H1 (cell line): ENCODE measurements around the gene LPCAT1. TPM values are rescaled to one million over a fixed set of nuclear protein-coding genes. Genes with fewer than 3 reads are reported as not detected.
"Not testable (repeated sequence)": the region's sequence is repeated elsewhere in the genome, so short reads cannot be mapped to it uniquely, and the experiment has no call there.

Experiments used
- CTCF ChIA-PET: fragments of 300-600 bp; sonication (Branson Sonifier 250); formaldehyde crosslinking; loops from one replicate; lab custom pipeline; 2021; ENCODE audit not compliant: partially characterized antibody; lab: Charles Lee
- POLR2A ChIA-PET: fragments of 300-600 bp; sonication (Branson Sonifier 250); formaldehyde crosslinking; loops from one replicate; lab custom pipeline; 2021; ENCODE audit warnings: inconsistent platforms; ENCODE audit not compliant: partially characterized antibody; lab: Charles Lee
- DNase-seq, 2 experiments: peaks; one replicate each; pipeline versions ENCODE4 v3.0.0 to v3.0.0-alpha.2; 2010 to 2022; ENCODE audit warnings: low spot score in 2 of 2, low read depth in 1 of 2, mixed read lengths in 1 of 2
- FAIRE-seq: peaks from 2 replicates; lab custom pipeline; 2011; peaks lifted over from hg19 to GRCh38; lab: Jason Lieb, UNC
- H2AFZ ChIP-seq: 2 replicates; pipeline ENCODE4 v1.8.1; 2012; ENCODE audit warnings: low read length, inconsistent platforms
- H2AK5ac ChIP-seq: 2 replicates; pipeline ENCODE4 v1.6.1; 2013; ENCODE audit warnings: low read depth, low read length
- H2BK120ac ChIP-seq: replicated peaks from 2 replicates; pipeline ENCODE3; 2013; ENCODE audit warnings: low read depth, low read length, inconsistent platforms
- H2BK12ac ChIP-seq: 2 replicates; pipeline ENCODE4 v1.6.1; 2013; ENCODE audit warnings: low read depth, low read length
- H2BK15ac ChIP-seq: 2 replicates; pipeline ENCODE4 v1.6.1; 2013; ENCODE audit warnings: low read length
- H2BK20ac ChIP-seq: 2 replicates; pipeline ENCODE4 v1.6.1; 2013; ENCODE audit warnings: low read length
- H2BK5ac ChIP-seq: 2 replicates; pipeline ENCODE4 v1.6.1; 2013; ENCODE audit warnings: low read depth, low read length
- H3K14ac ChIP-seq: 2 replicates; pipeline ENCODE4 v1.6.1; 2013; ENCODE audit warnings: inconsistent platforms; ENCODE audit not compliant: insufficient read length
- H3K18ac ChIP-seq: 2 replicates; pipeline ENCODE4 v1.6.1; 2013; ENCODE audit warnings: low read length; ENCODE audit errors: extremely low read depth
- H3K23ac ChIP-seq: 2 replicates; pipeline ENCODE4 v1.6.1; 2013; ENCODE audit warnings: inconsistent platforms; ENCODE audit not compliant: insufficient read length
- H3K23me2 ChIP-seq: 2 replicates; pipeline ENCODE4 v1.6.1; 2013; ENCODE audit warnings: low read depth, low read length
- H3K27ac ChIP-seq: 2 replicates; pipeline ENCODE4 v1.6.1; 2011; ENCODE audit warnings: low read depth, low read length, inconsistent platforms
- H3K27me3 ChIP-seq, 4 experiments: replicated peaks in 1 of 4; 1 replicate in 1 of 4; 2 replicates in 3 of 4; pipeline versions ENCODE4 v1.6.1 to v1.8.1; 2011 to 2013; ENCODE audit warnings: low read length in 3 of 4, mild to moderate bottlenecking in 3 of 4, inconsistent platforms in 2 of 4, mixed read lengths in 2 of 4, moderate library complexity in 1 of 4; ENCODE audit not compliant: control insufficient read depth in 3 of 4, insufficient read depth in 3 of 4; ENCODE audit errors: extremely low read depth in 1 of 4
- H3K36me3 ChIP-seq, 4 experiments: 2 replicates each; pipeline versions ENCODE4 v1.6.1 to v1.8.1; 2011 to 2013; ENCODE audit warnings: mild to moderate bottlenecking in 4 of 4, low read length in 3 of 4, moderate library complexity in 2 of 4, control low read depth in 1 of 4, inconsistent platforms in 1 of 4; ENCODE audit not compliant: insufficient read depth in 4 of 4, control insufficient read depth in 2 of 4
- H3K4ac ChIP-seq: replicated peaks from 2 replicates; pipeline ENCODE3; 2013; ENCODE audit warnings: low read length, low read depth, mixed read lengths, inconsistent platforms; ENCODE audit not compliant: insufficient read length
- H3K4me1 ChIP-seq, 4 experiments: replicated peaks in 1 of 4; 1 replicate in 1 of 4; 2 replicates in 3 of 4; pipeline versions ENCODE4 v1.6.1 to v1.8.1; 2011 to 2013; ENCODE audit warnings: low read length in 3 of 4, inconsistent platforms in 2 of 4, mixed read lengths in 1 of 4; ENCODE audit not compliant: insufficient read depth in 4 of 4, control insufficient read depth in 3 of 4
- H3K4me2 ChIP-seq, 2 experiments: 2 replicates each; pipeline versions ENCODE4 v1.6.1 to v1.8.1; 2011 to 2013; ENCODE audit warnings: low read depth in 2 of 2, low read length in 2 of 2, control low read depth in 1 of 2, inconsistent platforms in 1 of 2, mild to moderate bottlenecking in 1 of 2; ENCODE audit not compliant: insufficient read depth in 1 of 2
- H3K4me3 ChIP-seq, 4 experiments: fragments of 200-600, 300-600 bp in 1 of 4; sonication (generic), shearing (Covaris generic), sonication (Bioruptor Twin) in 1 of 4; 2 replicates each; pipeline versions ENCODE4 v1.5.1 to v1.8.1; 2011 to 2016; ENCODE audit warnings: low read length in 4 of 4, low read depth in 3 of 4, control low read depth in 2 of 4, inconsistent platforms in 2 of 4, mild to moderate bottlenecking in 2 of 4, mixed read lengths in 1 of 4, moderate library complexity in 1 of 4; ENCODE audit not compliant: insufficient read depth in 2 of 4; ENCODE audit errors: extremely low read depth in 1 of 4
- H3K56ac ChIP-seq: replicated peaks from 2 replicates; pipeline ENCODE3; 2013; ENCODE audit warnings: low read depth, mild to moderate bottlenecking, mixed read lengths, low read length, inconsistent platforms; ENCODE audit not compliant: insufficient read length
- H3K79me1 ChIP-seq: 2 replicates; pipeline ENCODE4 v1.6.1; 2013; ENCODE audit warnings: low read depth, low read length, control low read depth
- H3K79me2 ChIP-seq, 2 experiments: 2 replicates each; pipeline versions ENCODE4 v1.6.1 to v1.8.1; 2012 to 2013; ENCODE audit warnings: low read length in 2 of 2, mild to moderate bottlenecking in 2 of 2, inconsistent platforms in 1 of 2; ENCODE audit not compliant: insufficient read depth in 2 of 2, control insufficient read depth in 1 of 2
- H3K9ac ChIP-seq, 4 experiments: replicated peaks in 1 of 4; 1 replicate in 1 of 4; 2 replicates in 3 of 4; pipeline versions ENCODE4 v1.6.1 to v1.8.1; 2011 to 2013; ENCODE audit warnings: low read depth in 3 of 4, low read length in 3 of 4, control low read depth in 2 of 4, mild to moderate bottlenecking in 2 of 4, moderate library complexity in 2 of 4, inconsistent platforms in 1 of 4; ENCODE audit errors: extremely low read depth in 1 of 4
- H3K9me3 ChIP-seq, 2 experiments: 2 replicates each; pipeline versions ENCODE4 v1.6.1 to v1.8.1; 2012 to 2013; ENCODE audit warnings: mild to moderate bottlenecking in 2 of 2, moderate library complexity in 2 of 2, control low read depth in 1 of 2, inconsistent platforms in 1 of 2, low read depth in 1 of 2, low read length in 1 of 2, mixed read lengths in 1 of 2; ENCODE audit not compliant: insufficient read depth in 2 of 2
- H4K20me1 ChIP-seq, 2 experiments: replicated peaks in 1 of 2; 2 replicates each; pipeline versions ENCODE3 to v1.8.1; 2011 to 2013; ENCODE audit warnings: inconsistent platforms in 2 of 2, low read length in 2 of 2, mild to moderate bottlenecking in 1 of 2; ENCODE audit not compliant: insufficient read depth in 2 of 2, control insufficient read depth in 1 of 2
- H4K5ac ChIP-seq: 2 replicates; pipeline ENCODE4 v1.6.1; 2013; ENCODE audit warnings: low read length, low read depth, mixed read lengths, inconsistent platforms; ENCODE audit not compliant: insufficient read length
- H4K8ac ChIP-seq: 2 replicates; pipeline ENCODE4 v1.8.0; 2013; ENCODE audit warnings: mild to moderate bottlenecking, moderate library complexity, low read length, inconsistent platforms; ENCODE audit not compliant: insufficient read depth; ENCODE audit errors: extremely low read depth
- H4K91ac ChIP-seq: replicated peaks from 2 replicates; pipeline ENCODE3; 2013; ENCODE audit warnings: low read length, mixed read lengths, inconsistent platforms; ENCODE audit not compliant: insufficient read length
- WGBS, 2 experiments: shearing (Covaris generic) in 1 of 2; methylation state at CpG; one replicate each; pipeline versions ENCODE4 v1.1.6 to v1.1.7; 2013 to 2015; ENCODE audit warnings: low lambda C conversion rate in 2 of 2, mixed read lengths in 2 of 2, inconsistent platforms in 1 of 2, low coverage in 1 of 2, missing lambda C conversion rate in 1 of 2; ENCODE audit not compliant: insufficient replicate concordance in 2 of 2, insufficient coverage in 1 of 2, insufficient read length in 1 of 2; ENCODE audit errors: extremely low coverage in 1 of 2, missing lambda C conversion rate in 1 of 2; 5-methylcytosine and 5-hydroxymethylcytosine counted together
- polyA plus RNA-seq, 7 experiments: library from polyadenylated mRNA; depleted of rRNA in 3 of 7; stranded (reverse) in 5 of 7; unstranded in 2 of 7; fragments of >200 nt in 5 of 7; fragments of 200-250 nt in 2 of 7; gene quantifications; 1 replicate in 5 of 7; 2 replicates in 1 of 7; 4 replicates in 1 of 7; pipeline versions ENCODE4 v1.2.1 to v1.2.3, GENCODE V29; 2011 to 2013; ENCODE audit warnings: missing spikeins in 2 of 7, mixed read lengths in 2 of 7
- total RNA-seq: library from RNA; stranded (reverse); fragmentation: NEBNext Ultra II Directional; extraction: Animal tissue kit (Norgen Biotek cat#: 25700); gene quantifications from 2 replicates; pipeline ENCODE4 v1.2.1, GENCODE V29; 2021

LPCAT1 gene
- total and polyA plus RNA-seq, 2 of the 8 experiments (the other 6 are each of a cell fraction or from before 2014, with no cell fraction given) = 107 to 260 TPM

- H2BK15ac ChIP-seq, H4K5ac ChIP-seq, H3K18ac ChIP-seq, H3K4ac ChIP-seq, H3K79me1 ChIP-seq, H3K4me2 ChIP-seq, H3K56ac ChIP-seq, H3K4me3 ChIP-seq, H4K20me1 ChIP-seq, H2BK20ac ChIP-seq, H2AK5ac ChIP-seq, H3K23me2 ChIP-seq, FAIRE-seq, H3K27ac ChIP-seq, CTCF ChIA-PET, H3K27me3 ChIP-seq, H3K9ac ChIP-seq, H3K36me3 ChIP-seq, H2AFZ ChIP-seq, H2BK5ac ChIP-seq, DNase-seq, H3K79me2 ChIP-seq, H3K4me1 ChIP-seq, H4K91ac ChIP-seq, H3K23ac ChIP-seq, H2BK12ac ChIP-seq, H3K14ac ChIP-seq, H4K8ac ChIP-seq, H2BK120ac ChIP-seq, POLR2A ChIA-PET: not testable (repeated sequence)
- 89% methylated on average over 10 of the region's 13 CpGs; no CpG with 5 or more reads in 1 of the 2 experiments for WGBS, 2 experiments
- H3K9me3 ChIP-seq = peaks cover 13 to 22% of the 10 kb centered on the region in 2 experiments; a peak in 3 of 4 replicates
Observed at GRCh38 chr5:1422522-1422921, 101.2 kb downstream of the LPCAT1 start.
